Kidney (tissue), 14 donors: ENCODE measurements around the gene CLDN22. TPM values are rescaled to one million over a fixed set of nuclear protein-coding genes. Genes with fewer than 3 reads are reported as not detected.

Experiments
- DNase-seq, 5 donors: peaks; one replicate each; pipeline ENCODE4 v3.0.0-alpha.2; 2013 to 2020
- FAIRE-seq: peaks from 2 replicates; lab custom pipeline; 2012; peaks lifted over from hg19 to GRCh38; lab: Jason Lieb, UNC
- H3K27ac ChIP-seq, 2 donors: one replicate each; pipeline ENCODE4 v1.7.0; 2013; ENCODE audit warnings: low read depth in 2 of 2, low read length in 2 of 2, inconsistent platforms in 1 of 2
- H3K27me3 ChIP-seq: one replicate; pipeline ENCODE4 v1.7.1; 2013; ENCODE audit warnings: low read length, inconsistent platforms; ENCODE audit not compliant: control insufficient read depth, insufficient read depth
- H3K36me3 ChIP-seq, 3 donors: one replicate each; pipeline versions ENCODE4 v1.7.0 to v1.7.1; 2013; ENCODE audit warnings: low read length in 3 of 3, control low read depth in 1 of 3, inconsistent platforms in 1 of 3; ENCODE audit not compliant: insufficient read depth in 3 of 3, control insufficient read depth in 2 of 3
- H3K4me1 ChIP-seq, 3 donors: one replicate each; pipeline versions ENCODE4 v1.7.0 to v1.7.1; 2013; ENCODE audit warnings: low read length in 3 of 3, inconsistent platforms in 1 of 3, low read depth in 1 of 3; ENCODE audit not compliant: control insufficient read depth in 2 of 3, insufficient read depth in 2 of 3
- H3K4me3 ChIP-seq, 3 donors: one replicate each; pipeline versions ENCODE4 v1.7.0 to v1.8.1; 2013; ENCODE audit warnings: low read length in 3 of 3, control low read depth in 1 of 3, inconsistent platforms in 1 of 3
- H3K9ac ChIP-seq, 3 donors: one replicate each; pipeline versions ENCODE4 v1.7.0 to v1.7.1; 2013; ENCODE audit warnings: low read length in 3 of 3, control low read depth in 1 of 3, inconsistent platforms in 1 of 3
- H3K9me3 ChIP-seq, 3 donors: one replicate each; pipeline versions ENCODE4 v1.7.0 to v1.7.1; 2013; ENCODE audit warnings: low read length in 3 of 3, control low read depth in 1 of 3, inconsistent platforms in 1 of 3; ENCODE audit not compliant: control insufficient read depth in 2 of 3, insufficient read depth in 1 of 3
- CTCF ChIP-seq: IDR thresholded peaks from 3 replicates; pipeline ENCODE4 v1.5.1; 2012; ENCODE audit warnings: mild to moderate bottlenecking, moderate library complexity, borderline replicate concordance; ENCODE audit not compliant: insufficient read depth; ENCODE audit errors: extremely low read depth
- intact Hi-C: fragments of 100-400 bp; cut with DNase I; formaldehyde crosslinking; loops from one replicate; pipeline ENCODE4 v1.11.1; 2022
- polyA plus RNA-seq: library from polyadenylated mRNA; stranded (reverse); fragments of 350-450 nt; fragmentation: Illumina TruSeq; extraction: RNeasy Lipid Tissue Mini Kit (QIAGEN cat#74804); gene quantifications from one replicate; pipeline ENCODE4 v1.2.3, GENCODE V29; 2014; ENCODE audit warnings: low read depth, low replicate concordance; ENCODE audit not compliant: insufficient read depth
- total RNA-seq: library from RNA; stranded (reverse); fragmentation: NEBNext Ultra II Directional; extraction: Animal tissue kit (Norgen Biotek cat#: 25700); gene quantifications from one replicate; pipeline ENCODE4 v1.2.1, GENCODE V29; 2021
- donor health status: control.
- donor health status: control.
- donor health status: control.
- donor health status: control.
- donor health status: control.
- donor health status: DM: yes; HTN: yes; CAD: no.
- donor health status: Normal renal cell carcinoma (clear cell type).

Gene CLDN22
- total and polyA plus RNA-seq, 2 donors from 2014 or later: 0.39 TPM; not detected in 1

GRCh38 chr4:183287677-183288076, 32.4 kb downstream of the CLDN22 start:
- TF ChIP-seq CTCF: no peak
- H3K27me3 ChIP-seq: no peaks in the 10 kb centered on the region
- DNase-seq (peak in 2 of 5 donors; percentile 23 to 36), FAIRE-seq (no peak)
- H3K4me3 ChIP-seq: peak overlapping the region in 2 of 3 donors; percentile 5 to 32
- intact Hi-C loops: no loop called here
- H3K27ac ChIP-seq: peak overlapping the region; percentile 24 to 64
- peaks cover 3 to 23% (median 3%) of the 10 kb centered on the region in 3 donors for H3K4me1 ChIP-seq
- H3K36me3 ChIP-seq: peaks cover 4 to 36% (median 13%) of the 10 kb centered on the region in 3 donors
- H3K9ac ChIP-seq: no peak overlapping the region
- no peaks in the 10 kb centered on the region for H3K9me3 ChIP-seq

GRCh38 chr4:183287309-183287659, 32.8 kb downstream of the CLDN22 start:
- Histone ChIP-seq H3K27ac (peak overlapping the region; percentile 24 to 71), H3K9me3 (no peaks in the 10 kb centered on the region)
- peak; percentile 90 for FAIRE-seq

GRCh38 chr4:183286590-183287308, 33.3 kb downstream of the CLDN22 start:
- FAIRE-seq: no peak
- DNase-seq: no peak
- Histone ChIP-seq H3K36me3 (peaks cover 6 to 39% (median 13%) of the 10 kb centered on the region in 3 donors), H3K4me1 (peaks cover 3 to 23% (median 3%) of the 10 kb centered on the region in 3 donors), H3K9ac (no peak overlapping the region), H3K27ac (peak overlapping the region; percentile 71 to 76), H3K9me3 (no peaks in the 10 kb centered on the region), H3K4me3 (no peak overlapping the region), H3K27me3 (no peaks in the 10 kb centered on the region)
- no peak for TF ChIP-seq CTCF
- intact Hi-C loops: no loop called here

More at GRCh38 chr4:183287309-183287659, 32.8 kb downstream of the CLDN22 start:
- Histone ChIP-seq H3K36me3 (peaks cover 4 to 39% (median 13%) of the 10 kb centered on the region in 3 donors), H3K4me1 (peaks cover 3 to 23% (median 3%) of the 10 kb centered on the region in 3 donors), H3K4me3 (peak overlapping the region in 2 of 3 donors; percentile 5 to 32), H3K27me3 (no peaks in the 10 kb centered on the region), H3K9ac (no peak overlapping the region)
- intact Hi-C loops: no loop called here
- TF ChIP-seq CTCF: no peak
- DNase-seq: peak in 2 of 5 donors; percentile 30 to 31
